Measurements from ENCODE around the gene VWA3B. TPM values are rescaled to one million over a fixed set of nuclear protein-coding genes. Genes with fewer than 3 reads are reported as not detected.
"Not testable (repeated sequence)": the region's sequence is repeated elsewhere in the genome, so short reads cannot be mapped to it uniquely, and the experiment has no call there.

VWA3B gene
- total RNA-seq, 1 donor from 2014 or later = not detected

- DNase-seq (ENCODE audit: low spot score) = no peak
- no peaks in the 10 kb centered on the region for H3K9me3 Mint-ChIP-seq (ENCODE audit: low read depth)
- no peak overlapping the region for H3K4me3 Mint-ChIP-seq (ENCODE audit: unreplicated experiment)
- no peaks in the 10 kb centered on the region for H3K4me1 Mint-ChIP-seq (ENCODE audit: low read depth)
- TF ChIP-seq CTCF (IDR thresholded peaks at IDR 0.05) = no peak
- no peaks in the 10 kb centered on the region for H3K36me3 Mint-ChIP-seq (ENCODE audit: low read depth)
- H3K27me3 Mint-ChIP-seq (ENCODE audit: low read depth) = peaks cover 15% of the 10 kb centered on the region
- H3K27ac Mint-ChIP-seq (ENCODE audit: unreplicated experiment) = no peak overlapping the region
Observed at GRCh38 chr2:98311771-98312545, 225.0 kb downstream of the VWA3B start.

GRCh38 chr2:98313492-98314250, 226.7 kb downstream of the VWA3B start:
- DNase-seq (ENCODE audit: low spot score) = no peak
- no peak overlapping the region for H3K27ac Mint-ChIP-seq (ENCODE audit: unreplicated experiment)
- H3K36me3 Mint-ChIP-seq (ENCODE audit: low read depth) = no peaks in the 10 kb centered on the region
- TF ChIP-seq CTCF (IDR thresholded peaks at IDR 0.05) = no peak
- H3K4me3 Mint-ChIP-seq (ENCODE audit: unreplicated experiment) = no peak overlapping the region
- peaks cover 5% of the 10 kb centered on the region for H3K27me3 Mint-ChIP-seq (ENCODE audit: low read depth)
- H3K9me3 Mint-ChIP-seq (ENCODE audit: low read depth) = peaks cover 3% of the 10 kb centered on the region
- H3K4me1 Mint-ChIP-seq (ENCODE audit: low read depth) = no peaks in the 10 kb centered on the region

GRCh38 chr2:98314251-98314650, 227.3 kb downstream of the VWA3B start:
- Mint-ChIP-seq H3K36me3 (ENCODE audit: low read depth) (no peaks in the 10 kb centered on the region), H3K27ac (ENCODE audit: unreplicated experiment) (no peak overlapping the region), H3K27me3 (ENCODE audit: low read depth) (peaks cover 4% of the 10 kb centered on the region), H3K4me3 (ENCODE audit: unreplicated experiment) (no peak overlapping the region), H3K9me3 (ENCODE audit: low read depth) (peaks cover 7% of the 10 kb centered on the region), H3K4me1 (ENCODE audit: low read depth) (no peaks in the 10 kb centered on the region)
- no peak for TF ChIP-seq CTCF (IDR thresholded peaks at IDR 0.05)
- DNase-seq (ENCODE audit: low spot score) = no peak

GRCh38 chr2:98315957-98316356, 229.0 kb downstream of the VWA3B start:
- TF ChIP-seq CTCF (IDR thresholded peaks at IDR 0.05) = no peak
- H3K4me3 Mint-ChIP-seq (ENCODE audit: unreplicated experiment) = no peak overlapping the region
- no peak for DNase-seq (ENCODE audit: low spot score)
- no peaks in the 10 kb centered on the region for H3K4me1 Mint-ChIP-seq (ENCODE audit: low read depth)
- peaks cover 16% of the 10 kb centered on the region for H3K9me3 Mint-ChIP-seq (ENCODE audit: low read depth)
- no peak overlapping the region for H3K27ac Mint-ChIP-seq (ENCODE audit: unreplicated experiment)
- H3K27me3 Mint-ChIP-seq (ENCODE audit: low read depth) = no peaks in the 10 kb centered on the region
- no peaks in the 10 kb centered on the region for H3K36me3 Mint-ChIP-seq (ENCODE audit: low read depth)

GRCh38 chr2:98317214-98317613, 230.2 kb downstream of the VWA3B start:
- Mint-ChIP-seq H3K27ac (ENCODE audit: unreplicated experiment) (no peak overlapping the region), H3K4me3 (ENCODE audit: unreplicated experiment) (no peak overlapping the region), H3K9me3 (ENCODE audit: low read depth) (peaks cover 23% of the 10 kb centered on the region), H3K27me3 (ENCODE audit: low read depth) (no peaks in the 10 kb centered on the region), H3K4me1 (ENCODE audit: low read depth) (no peaks in the 10 kb centered on the region), H3K36me3 (ENCODE audit: low read depth) (peaks cover 2% of the 10 kb centered on the region)
- DNase-seq (ENCODE audit: low spot score) = no peak
- TF ChIP-seq CTCF (IDR thresholded peaks at IDR 0.05) = no peak

GRCh38 chr2:98320171-98320570, 233.2 kb downstream of the VWA3B start:
- H3K4me1 Mint-ChIP-seq (ENCODE audit: low read depth); H3K4me3 Mint-ChIP-seq (ENCODE audit: unreplicated experiment); DNase-seq (ENCODE audit: low spot score); H3K27me3 Mint-ChIP-seq (ENCODE audit: low read depth); H3K27ac Mint-ChIP-seq (ENCODE audit: unreplicated experiment); H3K36me3 Mint-ChIP-seq (ENCODE audit: low read depth): not testable (repeated sequence)
- H3K9me3 Mint-ChIP-seq (ENCODE audit: low read depth) = peaks cover 42% of the 10 kb centered on the region
